Kidney (tissue), 14 donors: ENCODE data around the gene CHD9. TPM values are rescaled to one million over a fixed set of nuclear protein-coding genes. Genes with fewer than 3 reads are reported as not detected.

Source experiments
- DNase-seq, 5 donors: peaks; one replicate each; pipeline ENCODE4 v3.0.0-alpha.2; 2013 to 2020
- FAIRE-seq: peaks from 2 replicates; lab custom pipeline; 2012; peaks lifted over from hg19 to GRCh38; lab: Jason Lieb, UNC
- H3K27ac ChIP-seq, 2 donors: one replicate each; pipeline ENCODE4 v1.7.0; 2013; ENCODE audit warnings: low read depth in 2 of 2, low read length in 2 of 2, inconsistent platforms in 1 of 2
- H3K27me3 ChIP-seq: one replicate; pipeline ENCODE4 v1.7.1; 2013; ENCODE audit warnings: low read length, inconsistent platforms; ENCODE audit not compliant: control insufficient read depth, insufficient read depth
- H3K36me3 ChIP-seq, 3 donors: one replicate each; pipeline versions ENCODE4 v1.7.0 to v1.7.1; 2013; ENCODE audit warnings: low read length in 3 of 3, control low read depth in 1 of 3, inconsistent platforms in 1 of 3; ENCODE audit not compliant: insufficient read depth in 3 of 3, control insufficient read depth in 2 of 3
- H3K4me1 ChIP-seq, 3 donors: one replicate each; pipeline versions ENCODE4 v1.7.0 to v1.7.1; 2013; ENCODE audit warnings: low read length in 3 of 3, inconsistent platforms in 1 of 3, low read depth in 1 of 3; ENCODE audit not compliant: control insufficient read depth in 2 of 3, insufficient read depth in 2 of 3
- H3K4me3 ChIP-seq, 3 donors: one replicate each; pipeline versions ENCODE4 v1.7.0 to v1.8.1; 2013; ENCODE audit warnings: low read length in 3 of 3, control low read depth in 1 of 3, inconsistent platforms in 1 of 3
- H3K9ac ChIP-seq, 3 donors: one replicate each; pipeline versions ENCODE4 v1.7.0 to v1.7.1; 2013; ENCODE audit warnings: low read length in 3 of 3, control low read depth in 1 of 3, inconsistent platforms in 1 of 3
- H3K9me3 ChIP-seq, 3 donors: one replicate each; pipeline versions ENCODE4 v1.7.0 to v1.7.1; 2013; ENCODE audit warnings: low read length in 3 of 3, control low read depth in 1 of 3, inconsistent platforms in 1 of 3; ENCODE audit not compliant: control insufficient read depth in 2 of 3, insufficient read depth in 1 of 3
- intact Hi-C: fragments of 100-400 bp; cut with DNase I; formaldehyde crosslinking; loops from one replicate; pipeline ENCODE4 v1.11.1; 2022
- polyA plus RNA-seq: library from polyadenylated mRNA; stranded (reverse); fragments of 350-450 nt; fragmentation: Illumina TruSeq; extraction: RNeasy Lipid Tissue Mini Kit (QIAGEN cat#74804); gene quantifications from one replicate; pipeline ENCODE4 v1.2.3, GENCODE V29; 2014; ENCODE audit warnings: low read depth, low replicate concordance; ENCODE audit not compliant: insufficient read depth
- total RNA-seq: library from RNA; stranded (reverse); fragmentation: NEBNext Ultra II Directional; extraction: Animal tissue kit (Norgen Biotek cat#: 25700); gene quantifications from one replicate; pipeline ENCODE4 v1.2.1, GENCODE V29; 2021
- TF ChIP-seq, protein P1 (sequence below): IDR thresholded peaks from 3 replicates; pipeline ENCODE4 v1.5.1; 2012; ENCODE audit warnings: mild to moderate bottlenecking, moderate library complexity, borderline replicate concordance; ENCODE audit not compliant: insufficient read depth; ENCODE audit errors: extremely low read depth
- donor health status: control.
- donor health status: control.
- donor health status: control.
- donor health status: control.
- donor health status: control.
- donor health status: DM: yes; HTN: yes; CAD: no.
- donor health status: Normal renal cell carcinoma (clear cell type).

Gene CHD9
- total and polyA plus RNA-seq, 2 donors from 2014 or later = 9.4 to 83.7 TPM

DNA sequence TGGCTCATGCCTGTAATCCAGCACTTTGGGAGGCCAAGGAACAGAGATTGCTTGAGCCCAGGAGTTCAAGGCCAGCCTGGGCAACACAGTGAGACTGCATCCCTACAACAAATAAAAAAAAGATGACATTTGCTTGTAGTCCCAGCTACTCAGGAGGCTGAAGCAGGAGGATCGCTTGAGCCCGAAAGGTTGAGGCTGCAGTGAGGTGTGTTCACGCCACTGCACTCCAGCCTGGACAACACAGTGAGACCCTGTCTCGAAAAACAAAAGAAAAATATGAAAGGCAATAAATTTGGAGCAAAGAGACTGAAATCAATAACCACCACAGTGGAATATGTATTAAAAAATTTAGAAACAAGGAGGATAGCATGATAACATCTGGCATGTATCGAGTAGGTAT is 235.7 kb downstream of the CHD9 start:
- no peaks in the 10 kb centered on the region for H3K4me1 ChIP-seq
- FAIRE-seq (no peak), DNase-seq (no peak)
- no peak overlapping the region for H3K27ac ChIP-seq
- intact Hi-C loops = no loop called here
- TF ChIP-seq, protein P1, sequence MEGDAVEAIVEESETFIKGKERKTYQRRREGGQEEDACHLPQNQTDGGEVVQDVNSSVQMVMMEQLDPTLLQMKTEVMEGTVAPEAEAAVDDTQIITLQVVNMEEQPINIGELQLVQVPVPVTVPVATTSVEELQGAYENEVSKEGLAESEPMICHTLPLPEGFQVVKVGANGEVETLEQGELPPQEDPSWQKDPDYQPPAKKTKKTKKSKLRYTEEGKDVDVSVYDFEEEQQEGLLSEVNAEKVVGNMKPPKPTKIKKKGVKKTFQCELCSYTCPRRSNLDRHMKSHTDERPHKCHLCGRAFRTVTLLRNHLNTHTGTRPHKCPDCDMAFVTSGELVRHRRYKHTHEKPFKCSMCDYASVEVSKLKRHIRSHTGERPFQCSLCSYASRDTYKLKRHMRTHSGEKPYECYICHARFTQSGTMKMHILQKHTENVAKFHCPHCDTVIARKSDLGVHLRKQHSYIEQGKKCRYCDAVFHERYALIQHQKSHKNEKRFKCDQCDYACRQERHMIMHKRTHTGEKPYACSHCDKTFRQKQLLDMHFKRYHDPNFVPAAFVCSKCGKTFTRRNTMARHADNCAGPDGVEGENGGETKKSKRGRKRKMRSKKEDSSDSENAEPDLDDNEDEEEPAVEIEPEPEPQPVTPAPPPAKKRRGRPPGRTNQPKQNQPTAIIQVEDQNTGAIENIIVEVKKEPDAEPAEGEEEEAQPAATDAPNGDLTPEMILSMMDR = no peak
- H3K9ac ChIP-seq = no peak overlapping the region
- no peaks in the 10 kb centered on the region for H3K27me3 ChIP-seq
- H3K4me3 ChIP-seq = no peak overlapping the region
- H3K36me3 ChIP-seq = peaks cover 14 to 75% (median 32%) of the 10 kb centered on the region in 3 donors
- no peaks in the 10 kb centered on the region for H3K9me3 ChIP-seq

DNA sequence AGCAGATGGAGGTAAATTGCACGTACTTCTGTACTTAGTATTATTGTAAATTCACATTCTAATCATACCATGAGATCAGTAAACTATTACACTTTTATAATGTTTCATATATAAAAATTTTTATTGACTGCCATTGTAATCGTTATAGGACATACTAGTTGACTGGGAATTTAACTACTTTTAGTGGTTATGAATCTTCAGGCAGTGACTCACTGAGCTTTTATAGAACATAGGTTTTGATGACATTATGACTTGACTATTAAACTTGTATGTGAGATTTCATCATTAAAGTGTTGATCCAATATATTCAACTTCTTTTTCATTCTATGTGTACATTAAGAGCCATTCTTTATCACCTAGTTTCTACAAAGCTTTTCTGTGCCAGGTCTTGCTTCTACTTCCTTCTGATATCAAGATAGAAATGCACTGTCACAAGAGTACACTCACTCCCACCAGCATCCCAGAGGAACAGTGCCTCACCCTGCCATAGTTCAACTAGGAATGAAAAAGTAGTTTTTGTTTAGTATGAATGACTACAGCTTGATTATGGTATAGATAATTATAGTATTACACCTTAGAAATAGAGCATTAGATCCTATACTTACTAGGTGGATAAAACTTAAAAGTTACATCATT is 237.1 kb downstream of the CHD9 start:
- Histone ChIP-seq H3K9me3 (no peaks in the 10 kb centered on the region), H3K9ac (no peak overlapping the region), H3K27me3 (no peaks in the 10 kb centered on the region), H3K4me1 (no peaks in the 10 kb centered on the region), H3K36me3 (peaks cover 7 to 69% (median 24%) of the 10 kb centered on the region in 3 donors), H3K27ac (no peak overlapping the region), H3K4me3 (no peak overlapping the region)
- TF ChIP-seq, protein P1 = no peak
- FAIRE-seq = no peak
- DNase-seq = no peak
- intact Hi-C loops = no loop called here

DNA sequence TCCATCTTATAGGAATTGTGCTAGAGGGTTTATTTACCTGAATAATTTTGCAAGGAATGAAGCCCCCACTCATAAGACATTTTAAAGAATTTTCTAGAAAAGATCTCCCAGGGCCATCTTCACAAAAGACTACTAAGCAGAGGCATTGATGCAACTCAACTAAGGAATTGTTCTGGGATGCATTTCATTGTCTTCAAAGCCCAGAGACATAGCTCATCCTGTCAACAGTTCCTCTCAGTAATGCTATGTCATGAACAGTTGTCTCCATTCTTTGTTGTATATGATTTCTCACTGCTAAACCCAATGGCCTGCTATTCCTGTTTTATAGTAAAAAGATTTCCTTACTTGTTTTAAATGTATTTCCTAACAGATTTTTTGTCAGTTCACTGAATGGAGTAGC is 242.7 kb downstream of the CHD9 start:
- H3K9ac ChIP-seq = no peak overlapping the region
- TF ChIP-seq, protein P1 = no peak
- intact Hi-C loops = no loop called here
- FAIRE-seq (no peak), DNase-seq (no peak)
- H3K27me3 ChIP-seq = no peaks in the 10 kb centered on the region
- no peak overlapping the region for H3K4me3 ChIP-seq
- no peaks in the 10 kb centered on the region for H3K4me1 ChIP-seq
- H3K9me3 ChIP-seq = no peaks in the 10 kb centered on the region
- no peak overlapping the region for H3K27ac ChIP-seq
- H3K36me3 ChIP-seq = peaks cover 10 to 53% (median 29%) of the 10 kb centered on the region in 3 donors

DNA sequence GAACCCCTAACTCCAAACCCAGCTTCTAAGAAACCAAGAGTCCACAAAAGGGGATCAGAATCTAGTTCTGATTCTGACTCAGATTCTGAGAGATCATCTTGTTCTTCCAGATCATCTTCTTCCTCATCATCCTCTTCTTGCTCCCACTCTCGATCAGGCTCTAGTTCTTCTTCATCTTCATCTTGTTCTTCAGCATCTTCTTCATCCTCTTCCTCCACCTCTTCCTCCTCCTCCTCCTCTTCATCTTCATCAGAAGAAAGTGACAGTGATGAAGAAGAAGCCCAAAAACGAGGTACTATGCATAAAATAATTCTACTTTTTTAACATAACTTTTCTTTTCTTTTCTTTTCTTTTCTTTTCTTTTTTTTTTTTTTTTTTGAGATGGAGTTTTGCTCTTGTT is 249.5 kb downstream of the CHD9 start:
- no peaks in the 10 kb centered on the region for H3K27me3 ChIP-seq
- H3K9me3 ChIP-seq = no peaks in the 10 kb centered on the region
- TF ChIP-seq, protein P1 = no peak
- H3K4me1 ChIP-seq = no peaks in the 10 kb centered on the region
- H3K9ac ChIP-seq = no peak overlapping the region
- H3K4me3 ChIP-seq = no peak overlapping the region
- no peak for DNase-seq
- FAIRE-seq = no peak
- H3K27ac ChIP-seq = no peak overlapping the region
- intact Hi-C loops = no loop called here
- peaks cover 5 to 54% (median 16%) of the 10 kb centered on the region in 3 donors for H3K36me3 ChIP-seq
